ENCODE measurements around the gene LHX4. TPM values are rescaled to one million over a fixed set of nuclear protein-coding genes. Genes with fewer than 3 reads are reported as not detected.

The LHX4 gene
- total and polyA plus RNA-seq, 2 of the 8 experiments (the other 6 are each of a cell fraction or from before 2014, with no cell fraction given) = 0.85 to 4.9 TPM

GRCh38 chr1:180280617-180281016 lies 50.6 kb downstream of the LHX4 start (continued):
- TF ChIP-seq KDM5A (IDR thresholded peaks at IDR 0.05; ENCODE audit: low read length) (no peak), USF2 (IDR thresholded peaks at IDR 0.05; ENCODE audit: low read length) (no peak), ATF3 (IDR thresholded peaks at IDR 0.05; ENCODE audit: insufficient read depth, low read depth, low read length) (no peak), NANOG (IDR thresholded peaks at IDR 0.05; ENCODE audit: insufficient read depth, low read depth, low read length, poor library complexity, severe bottlenecking) (no peak)

Measured in H1 (cell line).